ENCODE measurements around the gene OGFOD3. TPM values are rescaled to one million over a fixed set of nuclear protein-coding genes. Genes with fewer than 3 reads are reported as not detected.

The OGFOD3 gene
- total and polyA plus RNA-seq, 2 experiments from 2014 or later, result 25.7 to 30.5 TPM

DNA sequence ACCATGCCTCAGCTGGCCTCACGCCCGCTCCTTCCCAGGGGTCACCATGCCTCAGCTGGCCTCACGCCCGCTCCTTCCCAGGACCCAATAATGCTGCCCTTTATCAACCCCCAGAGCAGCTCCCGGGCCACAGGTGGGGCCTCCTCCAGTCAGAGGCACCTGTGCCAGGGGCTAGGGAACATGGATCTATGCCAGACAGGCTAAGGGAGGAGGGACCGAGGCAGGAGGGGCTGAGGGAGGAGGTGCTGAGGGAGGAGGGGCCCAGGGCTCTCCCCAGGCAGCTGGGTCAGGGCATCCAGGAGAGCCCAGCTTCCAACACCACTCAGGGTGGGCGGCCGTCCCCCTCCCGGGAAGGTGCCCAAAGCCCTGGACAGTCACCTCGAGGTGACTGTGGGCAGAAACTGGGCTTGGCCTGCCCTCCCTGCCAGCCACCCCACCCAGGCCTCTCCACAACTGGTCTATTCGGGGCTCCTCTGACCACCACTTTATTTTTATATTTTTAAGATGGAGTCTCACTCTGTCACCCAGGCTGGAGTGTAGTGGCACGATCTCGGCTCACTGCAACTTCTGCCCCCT lies 27.4 kb downstream of the OGFOD3 start:
- peaks cover 8% of the 10 kb centered on the region for H3K4me1 ChIP-seq (ENCODE audit: insufficient read depth)
- no peaks in the 10 kb centered on the region for H3K79me2 ChIP-seq
- H3K4me3 ChIP-seq, result no peak overlapping the region
- TF ChIP-seq EZH2phosphoT487 (IDR thresholded peaks at IDR 0.05; ENCODE audit: low read depth, severe bottlenecking, unreplicated experiment), result no peak
- TF ChIP-seq, protein P1, sequence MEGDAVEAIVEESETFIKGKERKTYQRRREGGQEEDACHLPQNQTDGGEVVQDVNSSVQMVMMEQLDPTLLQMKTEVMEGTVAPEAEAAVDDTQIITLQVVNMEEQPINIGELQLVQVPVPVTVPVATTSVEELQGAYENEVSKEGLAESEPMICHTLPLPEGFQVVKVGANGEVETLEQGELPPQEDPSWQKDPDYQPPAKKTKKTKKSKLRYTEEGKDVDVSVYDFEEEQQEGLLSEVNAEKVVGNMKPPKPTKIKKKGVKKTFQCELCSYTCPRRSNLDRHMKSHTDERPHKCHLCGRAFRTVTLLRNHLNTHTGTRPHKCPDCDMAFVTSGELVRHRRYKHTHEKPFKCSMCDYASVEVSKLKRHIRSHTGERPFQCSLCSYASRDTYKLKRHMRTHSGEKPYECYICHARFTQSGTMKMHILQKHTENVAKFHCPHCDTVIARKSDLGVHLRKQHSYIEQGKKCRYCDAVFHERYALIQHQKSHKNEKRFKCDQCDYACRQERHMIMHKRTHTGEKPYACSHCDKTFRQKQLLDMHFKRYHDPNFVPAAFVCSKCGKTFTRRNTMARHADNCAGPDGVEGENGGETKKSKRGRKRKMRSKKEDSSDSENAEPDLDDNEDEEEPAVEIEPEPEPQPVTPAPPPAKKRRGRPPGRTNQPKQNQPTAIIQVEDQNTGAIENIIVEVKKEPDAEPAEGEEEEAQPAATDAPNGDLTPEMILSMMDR (IDR thresholded peaks at IDR 0.05; ENCODE audit: poor library complexity), result no peak
- TF ChIP-seq EZH2 (IDR thresholded peaks at IDR 0.05; ENCODE audit: borderline replicate concordance), result no peak
- no peaks in the 10 kb centered on the region for H3K9me3 ChIP-seq (ENCODE audit: low read depth)
- 90% methylated on average over 13 of the region's 13 CpGs for WGBS (ENCODE audit: low lambda C conversion rate, missing lambda C conversion rate)
- no peak overlapping the region for H3K4me2 ChIP-seq
- H2AFZ ChIP-seq, result no peak overlapping the region
- no peaks in the 10 kb centered on the region for H3K9me2 ChIP-seq (replicated peaks; ENCODE audit: insufficient read depth)
- H3K36me3 ChIP-seq (replicated peaks; ENCODE audit: insufficient read depth, low read depth), result no peaks in the 10 kb centered on the region
- H4K20me1 ChIP-seq (ENCODE audit: insufficient read depth, poor library complexity, severe bottlenecking), result no peaks in the 10 kb centered on the region
- no peaks in the 10 kb centered on the region for H3K27me3 ChIP-seq
- H3K27ac ChIP-seq, result no peak overlapping the region
- no peak for DNase-seq (ENCODE audit: low spot score)

DNA sequence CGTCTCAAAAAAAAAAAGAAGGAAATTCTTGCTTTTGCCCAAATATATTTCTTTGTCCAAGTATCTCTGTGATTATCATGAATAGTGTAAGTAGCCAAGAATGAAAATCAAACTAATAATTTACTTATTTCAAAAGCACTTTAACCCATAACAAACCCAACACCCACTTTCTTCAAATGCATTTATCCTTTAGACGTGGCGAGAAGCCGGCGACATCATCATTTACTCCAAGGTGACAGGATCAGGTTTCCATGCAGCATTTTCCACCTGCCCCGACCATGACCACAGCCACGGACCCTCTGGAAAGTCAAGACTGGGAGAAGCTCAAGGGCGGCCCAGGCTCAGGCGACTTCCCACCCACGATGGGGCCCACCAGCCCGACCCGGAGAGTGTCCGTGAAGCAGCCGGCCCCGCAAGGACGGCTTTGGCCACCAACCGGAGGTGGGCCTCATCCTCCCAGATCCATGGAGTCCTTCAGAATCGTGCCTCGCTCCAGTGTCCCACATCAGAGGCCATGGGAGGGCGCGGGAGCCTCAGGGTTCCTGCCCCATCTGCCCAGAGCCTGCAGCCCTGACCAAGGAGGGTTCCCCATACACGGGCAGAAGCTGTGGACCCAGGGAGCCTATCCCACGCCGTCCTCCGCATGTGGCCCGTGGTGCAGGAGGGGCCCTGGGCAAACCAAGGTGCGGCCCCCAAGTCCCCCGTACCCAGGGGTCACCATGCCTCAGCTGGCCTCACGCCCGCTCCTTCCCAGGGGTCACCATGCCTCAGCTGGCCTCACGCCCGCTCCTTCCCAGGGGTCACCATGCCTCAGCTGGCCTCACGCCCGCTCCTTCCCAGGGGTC lies 28.1 kb downstream of the OGFOD3 start:
- Histone ChIP-seq H4K20me1 (ENCODE audit: insufficient read depth, poor library complexity, severe bottlenecking) (no peaks in the 10 kb centered on the region), H3K36me3 (replicated peaks; ENCODE audit: insufficient read depth, low read depth) (no peaks in the 10 kb centered on the region), H3K9me2 (replicated peaks; ENCODE audit: insufficient read depth) (no peaks in the 10 kb centered on the region), H2AFZ (no peak overlapping the region), H3K27ac (no peak overlapping the region), H3K4me1 (ENCODE audit: insufficient read depth) (peaks cover 9% of the 10 kb centered on the region), H3K4me3 (no peak overlapping the region), H3K79me2 (no peaks in the 10 kb centered on the region), H3K4me2 (no peak overlapping the region), H3K27me3 (no peaks in the 10 kb centered on the region), H3K9me3 (ENCODE audit: low read depth) (no peaks in the 10 kb centered on the region)
- no peak for DNase-seq (ENCODE audit: low spot score)
- no peak for TF ChIP-seq EZH2 (IDR thresholded peaks at IDR 0.05; ENCODE audit: borderline replicate concordance)
- TF ChIP-seq, protein P1 (IDR thresholded peaks at IDR 0.05; ENCODE audit: poor library complexity), result no peak
- TF ChIP-seq EZH2phosphoT487 (IDR thresholded peaks at IDR 0.05; ENCODE audit: low read depth, severe bottlenecking, unreplicated experiment), result no peak
- 95% methylated on average over 30 of the region's 34 CpGs for WGBS (ENCODE audit: low lambda C conversion rate, missing lambda C conversion rate)

DNA sequence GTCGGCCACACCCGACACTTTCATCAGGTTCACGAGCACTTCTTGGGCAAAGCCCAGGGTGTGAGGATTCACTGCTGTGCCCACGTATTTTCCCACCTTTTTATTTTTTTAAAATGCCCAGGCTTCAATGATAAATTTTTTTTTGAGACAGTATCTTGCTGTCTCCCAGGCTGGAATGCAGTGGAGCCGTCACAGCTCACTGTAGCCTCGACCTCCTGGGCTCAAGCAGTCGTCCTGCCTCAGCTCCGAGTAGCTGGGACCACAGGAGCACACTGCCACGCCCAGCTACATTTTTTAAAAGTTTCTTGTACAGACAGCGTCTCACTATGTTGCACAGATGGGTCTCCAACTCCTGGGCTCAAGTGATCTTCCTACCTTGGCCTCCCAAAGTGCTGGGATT lies 29.0 kb downstream of the OGFOD3 start:
- H3K79me2 ChIP-seq, result no peaks in the 10 kb centered on the region
- no peak overlapping the region for H3K4me2 ChIP-seq
- TF ChIP-seq, protein P1 (IDR thresholded peaks at IDR 0.05; ENCODE audit: poor library complexity), result no peak
- TF ChIP-seq EZH2 (IDR thresholded peaks at IDR 0.05; ENCODE audit: borderline replicate concordance) (no peak), EZH2phosphoT487 (IDR thresholded peaks at IDR 0.05; ENCODE audit: low read depth, severe bottlenecking, unreplicated experiment) (no peak)
- WGBS (ENCODE audit: low lambda C conversion rate, missing lambda C conversion rate), result 83% methylated on average over 10 of the region's 10 CpGs
- H3K27me3 ChIP-seq, result no peaks in the 10 kb centered on the region
- no peak overlapping the region for H3K27ac ChIP-seq
- no peak overlapping the region for H3K4me3 ChIP-seq
- peak; percentile 1 for DNase-seq (ENCODE audit: low spot score)
- no peaks in the 10 kb centered on the region for H3K9me3 ChIP-seq (ENCODE audit: low read depth)
- no peaks in the 10 kb centered on the region for H3K9me2 ChIP-seq (replicated peaks; ENCODE audit: insufficient read depth)
- H3K36me3 ChIP-seq (replicated peaks; ENCODE audit: insufficient read depth, low read depth), result no peaks in the 10 kb centered on the region
- no peaks in the 10 kb centered on the region for H4K20me1 ChIP-seq (ENCODE audit: insufficient read depth, poor library complexity, severe bottlenecking)
- peaks cover 14% of the 10 kb centered on the region for H3K4me1 ChIP-seq (ENCODE audit: insufficient read depth)
- no peak overlapping the region for H2AFZ ChIP-seq

Data from hepatocyte (in vitro differentiated cells).